HG03139 (cell line): ENCODE data around the gene MISP.

ENCODE experiments used
- ATAC-seq: cut with Tn5 transposase; IDR thresholded peaks from one replicate; pipeline ENCODE4 v1.9.1; 2021; ENCODE audit not compliant: unreplicated experiment

Gene MISP

GRCh38 chr19:771332-771785 lies 20.4 kb downstream of the MISP start:
- no peak for ATAC-seq

DNA sequence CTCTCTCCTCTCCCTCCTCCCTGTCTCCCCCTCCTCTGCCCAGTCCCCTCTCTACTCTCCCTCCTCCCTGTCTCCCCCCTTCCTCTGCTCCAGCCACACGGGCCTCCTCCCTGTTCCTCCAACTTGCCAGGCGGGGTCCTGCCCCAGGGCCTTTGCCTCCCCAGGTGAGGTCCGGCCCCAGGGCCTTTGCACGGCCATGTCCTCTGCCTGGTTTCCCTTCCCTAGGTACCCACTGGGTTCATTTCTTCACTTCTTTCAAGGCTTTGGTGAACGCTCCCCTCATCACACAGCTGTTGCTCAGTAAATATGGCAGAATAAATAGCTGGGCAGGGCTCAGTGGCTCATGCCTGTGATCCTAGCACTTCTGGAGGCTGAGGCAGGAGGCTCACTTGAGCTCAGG lies 21.2 kb downstream of the MISP start:
- no peak for ATAC-seq

GRCh38 chr19:772730-773436 lies 22.0 kb downstream of the MISP start:
- ATAC-seq, result no peak

- no peak for ATAC-seq
These were observed 25.6 kb downstream of the MISP start for GRCh38 chr19:776549-776948.

DNA sequence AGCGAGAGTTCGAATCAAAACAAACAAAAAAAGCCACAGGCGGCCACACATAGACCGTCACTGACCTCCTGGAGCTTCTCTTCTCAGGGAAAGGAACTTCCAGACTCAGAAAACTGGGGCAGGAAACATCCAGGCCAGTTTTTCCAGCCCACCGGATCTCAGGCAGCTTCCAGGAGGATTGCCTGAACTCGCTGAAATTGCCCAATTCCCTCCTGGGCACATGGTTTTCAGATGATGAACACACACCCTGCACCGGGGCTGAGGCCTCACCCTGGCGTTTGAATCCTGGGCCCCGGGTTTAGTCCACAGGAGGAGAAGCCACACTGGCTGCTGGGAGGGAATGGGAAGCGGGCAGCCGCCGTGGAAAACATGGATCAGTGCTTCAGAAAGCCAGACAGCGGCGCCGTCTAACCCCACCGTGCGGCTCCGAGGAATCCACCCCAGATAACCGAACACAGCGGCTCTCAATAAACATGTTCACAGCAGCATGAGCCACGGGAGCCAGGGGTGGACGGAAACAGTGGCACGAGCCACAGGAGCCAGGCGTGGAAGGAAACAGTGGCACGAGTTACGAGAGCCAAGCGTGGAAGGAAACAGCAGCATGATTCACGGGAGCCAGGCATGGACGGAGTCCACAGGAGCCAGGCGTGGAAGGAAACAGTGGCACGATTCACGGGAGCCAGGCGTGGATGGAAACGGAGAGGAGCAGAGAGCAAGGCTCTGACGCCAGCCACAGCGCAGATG lies 28.2 kb downstream of the MISP start:
- ATAC-seq, result no peak

GRCh38 chr19:780935-781334 lies 30.0 kb downstream of the MISP start:
- ATAC-seq, result no peak

DNA sequence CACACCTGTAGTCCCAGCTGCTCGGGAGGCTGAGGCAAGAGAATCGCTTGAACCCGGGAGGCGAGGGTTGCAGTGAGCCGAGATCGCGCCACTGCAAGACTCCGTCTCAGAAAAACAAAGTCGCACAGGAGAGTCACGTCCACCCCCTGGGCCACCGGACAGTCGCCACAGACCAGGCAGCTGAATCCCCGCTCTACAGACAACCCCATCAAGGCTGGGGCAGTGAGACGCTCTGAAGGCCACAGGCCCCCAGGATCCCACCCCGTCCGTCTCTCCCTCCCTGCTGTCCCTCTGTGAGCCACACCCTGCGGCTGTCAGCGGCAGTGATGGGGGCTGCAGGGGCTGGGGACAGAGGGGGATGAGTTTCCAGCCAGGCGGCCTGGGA lies 30.9 kb downstream of the MISP start:
- no peak for ATAC-seq

DNA sequence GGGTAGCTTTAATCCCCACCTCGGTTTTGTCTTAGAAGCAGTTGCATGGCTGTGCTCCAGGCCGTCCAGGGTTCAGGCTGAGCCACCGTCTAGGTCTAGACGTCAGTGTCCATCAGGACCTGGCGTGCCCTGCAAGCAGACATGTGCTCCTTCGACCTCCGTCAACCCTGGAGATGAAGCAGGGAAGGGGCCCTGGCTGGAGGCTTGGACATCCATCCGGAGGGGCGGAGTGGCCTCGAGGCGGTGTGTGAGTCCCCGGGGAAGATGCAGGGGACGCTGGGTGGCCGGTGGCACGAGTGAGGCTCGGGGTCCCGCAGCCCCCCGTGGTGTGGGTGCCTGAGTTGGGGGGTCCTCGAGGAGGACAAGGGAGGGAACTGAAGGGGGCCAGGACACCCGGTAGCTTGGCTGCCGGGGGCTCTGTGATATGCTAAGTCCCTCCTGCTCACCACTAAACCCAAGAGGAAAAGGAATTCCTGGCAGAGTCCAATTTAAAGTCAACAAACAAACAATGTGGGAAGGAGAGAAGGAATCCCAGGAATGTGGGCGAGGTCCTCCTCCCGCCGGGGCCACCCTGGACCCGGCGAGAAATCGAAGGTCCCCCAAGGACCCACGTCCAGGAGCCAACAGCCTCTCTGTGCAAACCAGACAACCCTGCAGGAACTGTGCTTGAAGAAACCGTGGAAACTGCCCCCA lies 31.4 kb downstream of the MISP start:
- no peak for ATAC-seq

GRCh38 chr19:782878-783668 lies 32.2 kb downstream of the MISP start:
- ATAC-seq, result no peak

- no peak for ATAC-seq
These were observed 33.6 kb downstream of the MISP start for GRCh38 chr19:784541-784940.

DNA sequence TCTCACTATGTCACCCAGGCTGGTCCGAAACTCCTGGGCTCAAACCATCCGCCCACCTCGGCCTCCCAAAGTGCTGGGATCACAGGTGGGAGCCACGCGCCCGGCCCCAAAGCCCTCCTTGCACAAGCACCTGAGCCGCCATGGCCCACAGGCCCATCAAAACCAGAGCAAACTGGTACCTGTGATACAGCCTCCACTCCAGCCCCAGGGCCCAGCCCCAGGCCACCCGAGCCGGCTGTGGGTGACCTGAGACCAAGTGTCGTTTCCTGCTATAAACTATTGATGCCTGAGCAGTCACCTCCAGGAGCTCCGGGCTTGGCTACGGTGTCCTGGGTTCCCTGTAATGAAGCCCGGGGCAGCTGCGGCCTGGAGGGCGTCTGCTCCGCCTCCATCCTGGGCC lies 36.6 kb downstream of the MISP start:
- no peak for ATAC-seq

DNA sequence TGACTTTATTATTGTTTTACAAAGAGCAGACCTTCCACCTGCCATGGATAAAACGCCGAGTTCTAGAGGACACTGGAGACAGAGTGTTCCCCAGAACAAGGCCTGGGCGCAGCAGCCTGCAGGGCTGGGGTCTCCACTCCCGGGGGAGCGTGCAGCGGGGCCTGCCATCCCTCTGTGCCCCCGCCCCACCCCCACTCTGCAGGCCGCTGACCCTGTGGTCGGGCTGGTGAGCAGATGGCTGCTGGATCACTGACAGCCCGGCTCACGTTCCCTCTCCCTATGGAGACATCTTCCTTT lies 37.7 kb downstream of the MISP start:
- ATAC-seq, result no peak

DNA sequence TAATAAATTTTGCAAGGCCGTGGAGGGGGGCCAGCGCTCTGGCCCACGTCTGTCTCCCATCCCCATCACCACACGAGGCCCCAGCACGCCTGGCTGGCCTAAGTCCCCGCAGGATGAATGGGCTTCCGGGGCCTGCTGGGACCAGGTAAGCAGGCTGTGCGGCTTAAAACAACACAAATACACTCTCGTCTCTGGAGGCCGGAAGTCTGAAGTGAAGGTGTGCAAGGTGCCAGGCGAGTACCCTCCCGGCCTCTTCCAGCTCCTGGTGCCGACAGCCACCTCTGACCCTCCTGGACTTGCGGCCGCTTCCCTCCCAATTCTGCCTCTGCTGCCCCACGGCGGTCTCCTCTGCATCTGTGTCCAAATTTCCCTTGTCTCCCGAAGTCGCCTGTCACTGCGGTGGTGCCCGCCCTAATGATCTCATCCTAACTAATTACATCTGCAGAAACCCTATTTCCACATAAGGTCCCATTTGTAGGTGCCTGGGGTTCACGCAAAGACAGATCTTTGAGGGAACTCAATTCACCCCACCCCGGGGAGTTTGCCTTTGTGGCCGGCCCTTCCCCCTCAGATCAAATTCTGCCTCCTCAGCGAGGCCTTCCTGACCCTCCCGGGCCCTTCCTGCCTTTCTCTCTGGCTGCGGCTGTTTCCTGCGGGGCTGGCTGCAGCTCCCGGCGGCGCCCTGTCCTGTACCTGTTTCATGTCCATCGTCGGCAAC lies 38.2 kb downstream of the MISP start:
- ATAC-seq, result no peak

DNA sequence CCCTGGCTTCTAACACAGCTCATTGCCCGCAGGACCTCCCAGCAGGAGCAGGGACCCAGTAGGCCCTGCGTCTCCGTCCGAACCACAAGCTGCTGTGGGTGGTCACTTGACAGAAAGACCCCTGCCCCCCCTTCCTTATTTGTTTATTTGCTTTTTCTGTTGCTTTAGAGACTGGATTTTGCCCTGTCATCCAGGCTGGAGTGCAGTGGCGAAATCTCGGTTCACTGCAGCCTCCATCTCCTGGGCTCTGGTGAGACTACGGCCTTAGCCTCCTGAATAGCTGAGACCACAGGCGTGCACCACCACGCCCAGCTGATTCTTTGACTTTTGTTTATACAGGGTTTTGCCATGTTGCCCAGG lies 38.8 kb downstream of the MISP start:
- no peak for ATAC-seq

DNA sequence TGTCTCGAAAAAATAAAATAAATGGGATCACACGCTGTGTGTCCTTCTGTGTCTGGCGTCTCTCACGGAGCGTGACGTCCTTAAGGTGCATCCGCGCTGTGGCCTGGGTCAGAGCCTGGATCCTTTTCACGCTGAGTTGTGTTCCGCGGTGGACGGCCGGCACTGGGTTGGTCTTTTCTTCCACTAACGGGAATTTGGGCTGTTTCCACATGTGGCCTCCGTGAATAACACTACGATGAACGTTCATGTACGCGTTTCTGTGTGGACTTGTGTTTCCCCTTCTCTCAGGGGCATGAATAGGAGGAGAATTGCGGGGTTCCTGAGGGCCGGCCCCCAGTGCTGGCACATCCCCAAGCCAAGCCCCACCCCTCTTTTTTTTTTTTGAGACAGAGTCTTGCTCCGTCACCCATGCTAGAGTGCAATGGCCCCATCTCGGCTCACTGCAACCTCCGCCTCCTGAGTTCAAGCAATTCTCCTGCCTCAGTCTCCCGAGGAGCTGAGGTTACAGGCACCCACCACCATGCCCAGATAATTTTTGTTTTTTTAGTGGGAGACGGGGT lies 40.2 kb downstream of the MISP start:
- no peak for ATAC-seq

GRCh38 chr19:791567-792305 lies 40.8 kb downstream of the MISP start:
- ATAC-seq, result no peak

- ATAC-seq, result no peak
These were observed 41.5 kb downstream of the MISP start for GRCh38 chr19:792306-792885.

DNA sequence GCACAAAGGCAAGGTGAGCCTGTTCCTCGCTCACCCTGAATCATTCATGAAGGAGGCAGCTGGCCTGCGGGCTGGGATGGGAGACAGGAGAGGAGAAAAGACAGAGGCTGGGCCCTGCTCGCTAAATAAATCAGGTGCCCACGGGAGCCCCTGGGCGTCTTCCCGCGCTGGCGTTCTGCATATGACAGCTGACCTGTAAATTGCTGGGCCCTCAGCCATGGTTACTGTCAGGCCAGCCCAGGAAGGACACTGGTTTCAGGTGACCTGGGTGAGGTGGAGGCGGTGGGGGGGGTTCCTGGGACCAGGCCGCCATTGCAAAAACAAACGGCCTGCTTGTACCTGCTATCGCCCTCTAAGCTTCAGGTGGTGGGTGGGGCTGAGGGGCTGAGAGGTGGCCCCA lies 42.9 kb downstream of the MISP start:
- no peak for ATAC-seq

GRCh38 chr19:795073-795611 lies 44.2 kb downstream of the MISP start:
- ATAC-seq, result no peak
